ENCODE results near the gene CD200R1.

DNA sequence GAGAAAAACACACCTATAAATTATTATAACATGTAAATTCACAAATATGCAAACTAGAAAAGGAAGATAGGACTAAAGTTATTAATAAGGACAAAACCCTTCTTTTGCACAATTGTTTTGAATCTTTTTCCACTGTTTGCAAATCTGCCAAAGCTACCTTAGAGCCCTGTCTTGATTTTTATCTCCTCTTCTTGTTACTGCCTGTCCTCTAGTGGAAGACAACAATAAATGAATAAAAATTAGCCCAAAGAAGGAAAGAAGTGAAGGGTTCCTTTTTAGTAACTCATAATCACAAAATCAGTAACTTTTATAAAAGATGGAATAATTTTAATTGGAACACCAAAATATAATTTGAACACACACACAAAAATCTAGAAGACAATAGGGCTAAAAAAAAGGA is 2.7 kb downstream of the CD200R1 start:
- TF ChIP-seq, protein P1, sequence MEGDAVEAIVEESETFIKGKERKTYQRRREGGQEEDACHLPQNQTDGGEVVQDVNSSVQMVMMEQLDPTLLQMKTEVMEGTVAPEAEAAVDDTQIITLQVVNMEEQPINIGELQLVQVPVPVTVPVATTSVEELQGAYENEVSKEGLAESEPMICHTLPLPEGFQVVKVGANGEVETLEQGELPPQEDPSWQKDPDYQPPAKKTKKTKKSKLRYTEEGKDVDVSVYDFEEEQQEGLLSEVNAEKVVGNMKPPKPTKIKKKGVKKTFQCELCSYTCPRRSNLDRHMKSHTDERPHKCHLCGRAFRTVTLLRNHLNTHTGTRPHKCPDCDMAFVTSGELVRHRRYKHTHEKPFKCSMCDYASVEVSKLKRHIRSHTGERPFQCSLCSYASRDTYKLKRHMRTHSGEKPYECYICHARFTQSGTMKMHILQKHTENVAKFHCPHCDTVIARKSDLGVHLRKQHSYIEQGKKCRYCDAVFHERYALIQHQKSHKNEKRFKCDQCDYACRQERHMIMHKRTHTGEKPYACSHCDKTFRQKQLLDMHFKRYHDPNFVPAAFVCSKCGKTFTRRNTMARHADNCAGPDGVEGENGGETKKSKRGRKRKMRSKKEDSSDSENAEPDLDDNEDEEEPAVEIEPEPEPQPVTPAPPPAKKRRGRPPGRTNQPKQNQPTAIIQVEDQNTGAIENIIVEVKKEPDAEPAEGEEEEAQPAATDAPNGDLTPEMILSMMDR (IDR thresholded peaks at IDR 0.05): no peak
- TF ChIP-seq POLR2A (IDR thresholded peaks at IDR 0.05): no peak
